ENCODE data around the gene ENPP7. TPM values are rescaled to one million over a fixed set of nuclear protein-coding genes. Genes with fewer than 3 reads are reported as not detected.

ENPP7 gene
- total and polyA plus RNA-seq, 7 experiments from 2014 or later: 0.12 TPM; not detected in 6

GRCh38 chr17:79737922-79738578 is 7.3 kb downstream of the ENPP7 start:
- ChIA-PET POLR2A (no interaction called here), CTCF (interaction anchor here (0.6 to 1.7 kb wide), 3 partner anchors 50 to 255 kb away, joined by 3 to 4 read pairs (median 3); no protein-coding TSS in a partner anchor)
- Histone ChIP-seq H3K27me3 (ENCODE audit: control insufficient read depth in 2 of 2, insufficient read depth in 2 of 2, low read length in 2 of 2) (no peaks in the 10 kb centered on the region), H3K36me3 (ENCODE audit: control insufficient read depth in 2 of 3, insufficient read depth in 3 of 3, low read length in 3 of 3) (no peaks in the 10 kb centered on the region), H3K4me1 (ENCODE audit: control insufficient read depth in 2 of 2, insufficient read depth in 2 of 2, low read length in 2 of 2) (peaks cover 6 to 7% of the 10 kb centered on the region in 2 donors), H3K4me3 (ENCODE audit: low read length) (no peak overlapping the region), H3K9me3 (ENCODE audit: control insufficient read depth in 2 of 3, low read length in 3 of 3) (no peaks in the 10 kb centered on the region), H3K27ac (ENCODE audit: low read depth, low read length) (no peak overlapping the region)
- peaks cover 13 to 33% (median 23%) of the 10 kb centered on the region in 5 donors for H3K27me3 Mint-ChIP-seq
- no peak for ATAC-seq
- no peak overlapping the region for H3K4me3 Mint-ChIP-seq
- H3K36me3 Mint-ChIP-seq: no peaks in the 10 kb centered on the region
- no peak for DNase-seq
- no peak overlapping the region for H3K27ac Mint-ChIP-seq
- no peaks in the 10 kb centered on the region for H3K9me3 Mint-ChIP-seq
- peaks cover 0 to 11% (median 5%) of the 10 kb centered on the region in 7 donors for H3K4me1 Mint-ChIP-seq
- intact Hi-C loops (cut with micrococcal nuclease): no loop called here

- peaks cover 0 to 11% (median 0%) of the 10 kb centered on the region in 7 donors for H3K4me1 Mint-ChIP-seq
- no peak for DNase-seq
- Histone ChIP-seq H3K36me3 (ENCODE audit: control insufficient read depth in 2 of 3, insufficient read depth in 3 of 3, low read length in 3 of 3) (no peaks in the 10 kb centered on the region), H3K4me3 (ENCODE audit: low read length) (no peak overlapping the region), H3K4me1 (ENCODE audit: control insufficient read depth in 2 of 2, insufficient read depth in 2 of 2, low read length in 2 of 2) (peaks cover 6 to 7% of the 10 kb centered on the region in 2 donors), H3K9me3 (ENCODE audit: control insufficient read depth in 2 of 3, low read length in 3 of 3) (no peaks in the 10 kb centered on the region), H3K27ac (ENCODE audit: low read depth, low read length) (no peak overlapping the region), H3K27me3 (ENCODE audit: control insufficient read depth in 2 of 2, insufficient read depth in 2 of 2, low read length in 2 of 2) (no peaks in the 10 kb centered on the region)
- no peak overlapping the region for H3K4me3 Mint-ChIP-seq
- no peak for ATAC-seq
- ChIA-PET CTCF (interaction anchor here (0.6 to 1.7 kb wide), 4 partner anchors 49 to 255 kb away, joined by 3 to 4 read pairs (median 4); no protein-coding TSS in a partner anchor), POLR2A (no interaction called here)
- no peaks in the 10 kb centered on the region for H3K36me3 Mint-ChIP-seq
- H3K27me3 Mint-ChIP-seq: peaks cover 13 to 36% (median 23%) of the 10 kb centered on the region in 5 donors
- H3K9me3 Mint-ChIP-seq: no peaks in the 10 kb centered on the region
- intact Hi-C loops (cut with micrococcal nuclease): no loop called here
- no peak overlapping the region for H3K27ac Mint-ChIP-seq
Observed at GRCh38 chr17:79738643-79739042, 7.9 kb downstream of the ENPP7 start.

GRCh38 chr17:79739148-79740062 is 8.7 kb downstream of the ENPP7 start:
- ChIA-PET CTCF (interaction anchor here (1.1 to 1.7 kb wide), 3 partner anchors 11 to 50 kb away, joined by 3 to 4 read pairs (median 3); no protein-coding TSS in a partner anchor), POLR2A (no interaction called here)
- peaks cover 13 to 36% (median 27%) of the 10 kb centered on the region in 5 donors for H3K27me3 Mint-ChIP-seq
- Histone ChIP-seq H3K27me3 (ENCODE audit: control insufficient read depth in 2 of 2, insufficient read depth in 2 of 2, low read length in 2 of 2) (no peaks in the 10 kb centered on the region), H3K4me3 (ENCODE audit: low read length) (no peak overlapping the region), H3K4me1 (ENCODE audit: control insufficient read depth in 2 of 2, insufficient read depth in 2 of 2, low read length in 2 of 2) (peaks cover 6 to 7% of the 10 kb centered on the region in 2 donors), H3K36me3 (ENCODE audit: control insufficient read depth in 2 of 3, insufficient read depth in 3 of 3, low read length in 3 of 3) (no peaks in the 10 kb centered on the region), H3K27ac (ENCODE audit: low read depth, low read length) (no peak overlapping the region), H3K9me3 (ENCODE audit: control insufficient read depth in 2 of 3, low read length in 3 of 3) (no peaks in the 10 kb centered on the region)
- peaks cover 0 to 11% (median 0%) of the 10 kb centered on the region in 7 donors for H3K4me1 Mint-ChIP-seq
- DNase-seq (no peak), ATAC-seq (no peak)
- intact Hi-C loops (cut with micrococcal nuclease): loop anchor here in 1 of 2 donors (10.0 kb wide), 1 partner anchor 185 kb away; no protein-coding TSS in a partner anchor
- H3K9me3 Mint-ChIP-seq: no peaks in the 10 kb centered on the region
- H3K27ac Mint-ChIP-seq: no peak overlapping the region
- no peak overlapping the region for H3K4me3 Mint-ChIP-seq
- no peaks in the 10 kb centered on the region for H3K36me3 Mint-ChIP-seq

- Histone ChIP-seq H3K4me3 (ENCODE audit: low read length) (no peak overlapping the region), H3K4me1 (ENCODE audit: control insufficient read depth in 2 of 2, insufficient read depth in 2 of 2, low read length in 2 of 2) (peaks cover 6 to 8% of the 10 kb centered on the region in 2 donors), H3K9me3 (ENCODE audit: control insufficient read depth in 2 of 3, low read length in 3 of 3) (no peaks in the 10 kb centered on the region), H3K27me3 (ENCODE audit: control insufficient read depth in 2 of 2, insufficient read depth in 2 of 2, low read length in 2 of 2) (no peaks in the 10 kb centered on the region), H3K27ac (ENCODE audit: low read depth, low read length) (no peak overlapping the region), H3K36me3 (ENCODE audit: control insufficient read depth in 2 of 3, insufficient read depth in 3 of 3, low read length in 3 of 3) (no peaks in the 10 kb centered on the region)
- peaks cover 0 to 14% (median 3%) of the 10 kb centered on the region in 7 donors for H3K4me1 Mint-ChIP-seq
- H3K36me3 Mint-ChIP-seq: no peaks in the 10 kb centered on the region
- no peak overlapping the region for H3K4me3 Mint-ChIP-seq
- ChIA-PET POLR2A (interaction anchor here (1.7 kb wide), 1 partner anchor 64 kb away, joined by 4 read pairs; no protein-coding TSS in a partner anchor), CTCF (interaction anchor here (0.6 to 1.9 kb wide), 6 partner anchors 12 to 730 kb away, joined by 3 to 11 read pairs (median 3); no protein-coding TSS in a partner anchor)
- H3K9me3 Mint-ChIP-seq: no peaks in the 10 kb centered on the region
- peaks cover 13 to 39% (median 31%) of the 10 kb centered on the region in 5 donors for H3K27me3 Mint-ChIP-seq
- no peak overlapping the region for H3K27ac Mint-ChIP-seq
- no peak for DNase-seq
- intact Hi-C loops (cut with micrococcal nuclease): loop anchor here in 1 of 2 donors (10.0 kb wide), 1 partner anchor 184 kb away; no protein-coding TSS in a partner anchor
- ATAC-seq: no peak
Observed at GRCh38 chr17:79740413-79740812, 9.7 kb downstream of the ENPP7 start.

GRCh38 chr17:79741401-79741750 is 10.6 kb downstream of the ENPP7 start:
- H3K9me3 ChIP-seq (ENCODE audit: control insufficient read depth in 2 of 3, low read length in 3 of 3): no peaks in the 10 kb centered on the region
- CTCF ChIA-PET: interaction anchor here (0.6 to 1.9 kb wide), 7 partner anchors 14 to 256 kb away, joined by 3 to 11 read pairs (median 3); no protein-coding TSS in a partner anchor
- intact Hi-C loops (cut with micrococcal nuclease): loop anchor here in 1 of 2 donors (10.0 kb wide), 1 partner anchor 183 kb away; no protein-coding TSS in a partner anchor
- H3K27me3 ChIP-seq (ENCODE audit: control insufficient read depth in 2 of 2, insufficient read depth in 2 of 2, low read length in 2 of 2): peaks cover 0 to 1% of the 10 kb centered on the region in 2 donors
- peaks cover 6 to 15% of the 10 kb centered on the region in 2 donors for H3K4me1 ChIP-seq (ENCODE audit: control insufficient read depth in 2 of 2, insufficient read depth in 2 of 2, low read length in 2 of 2)
- Mint-ChIP-seq H3K27me3 (peaks cover 16 to 37% (median 33%) of the 10 kb centered on the region in 5 donors), H3K27ac (no peak overlapping the region), H3K36me3 (no peaks in the 10 kb centered on the region), H3K9me3 (no peaks in the 10 kb centered on the region), H3K4me1 (peaks cover 0 to 19% (median 10%) of the 10 kb centered on the region in 7 donors), H3K4me3 (no peak overlapping the region)
- POLR2A ChIA-PET: interaction anchor here (1.7 kb wide), 1 partner anchor 63 kb away, joined by 4 read pairs; no protein-coding TSS in a partner anchor
- no peak overlapping the region for H3K27ac ChIP-seq (ENCODE audit: low read depth, low read length)
- H3K36me3 ChIP-seq (ENCODE audit: control insufficient read depth in 2 of 3, insufficient read depth in 3 of 3, low read length in 3 of 3): no peaks in the 10 kb centered on the region
- ATAC-seq (no peak), DNase-seq (no peak)
- H3K4me3 ChIP-seq (ENCODE audit: low read length): no peak overlapping the region

Data from naive thymus-derived CD4-positive, alpha-beta T cell (primary cell).